NCI-H187 (cell line): ENCODE data around the gene NSMF.

Experiments used
- DNase-seq, 2 experiments: peaks; one replicate each; lab custom pipeline; 2025; lab: John Stamatoyannopoulos, UW

The NSMF gene

GRCh38 chr9:137447722-137448601 is 11.2 kb downstream of the NSMF start:
- no peak for DNase-seq

GRCh38 chr9:137446851-137447471 is 12.2 kb downstream of the NSMF start:
- DNase-seq, result no peak

GRCh38 chr9:137445930-137446431 is 13.2 kb downstream of the NSMF start:
- DNase-seq, result no peak

- DNase-seq, result peak in 1 of 2 experiments; percentile 20
Observed at GRCh38 chr9:137445275-137445807, 13.8 kb downstream of the NSMF start.

- DNase-seq, result no peak
Observed at GRCh38 chr9:137444106-137444790, 14.9 kb downstream of the NSMF start.

- DNase-seq, result no peak
Observed at GRCh38 chr9:137441935-137442321, 17.2 kb downstream of the NSMF start.

GRCh38 chr9:137441289-137441934 is 17.7 kb downstream of the NSMF start, which contains the start of gene ENTPD8:
Gene ENTPD8 (minus strand): TSS chr9:137441357. CDS start chr9:137438285, 3,072 bp downstream.
- DNase-seq, result no peak

GRCh38 chr9:137439158-137439714 is 19.9 kb downstream of the NSMF start:
- DNase-seq, result no peak

- DNase-seq, result no peak
Observed at GRCh38 chr9:137438591-137439157, 20.5 kb downstream of the NSMF start.

- DNase-seq, result no peak
Observed at GRCh38 chr9:137437691-137438590, 21.2 kb downstream of the NSMF start.

- DNase-seq, result no peak
Observed at GRCh38 chr9:137436761-137437600, 22.2 kb downstream of the NSMF start.

GRCh38 chr9:137435980-137436760 is 23.0 kb downstream of the NSMF start:
- no peak for DNase-seq

- DNase-seq, result no peak
Observed at GRCh38 chr9:137435381-137435891, 23.7 kb downstream of the NSMF start.

- DNase-seq, result no peak
Observed at GRCh38 chr9:137434498-137435380, 24.4 kb downstream of the NSMF start.

- no peak for DNase-seq
Observed at GRCh38 chr9:137433916-137434431, 25.2 kb downstream of the NSMF start.

GRCh38 chr9:137433349-137433915 is 25.7 kb downstream of the NSMF start:
- no peak for DNase-seq
